HL-60 (cell line): ENCODE results near the gene NTN3.

Experiments used
- CTCF ChIP-seq: IDR thresholded peaks from one replicate; pipeline ENCODE4 v1.5.1; 2011; ENCODE audit warnings: low read length, control low read depth, inconsistent platforms; ENCODE audit not compliant: insufficient read depth
- GABPA ChIP-seq: IDR thresholded peaks from 2 replicates; pipeline ENCODE4 v1.6.1; 2012; ENCODE audit warnings: low read depth
- POLR2AphosphoS5 ChIP-seq: IDR thresholded peaks from 2 replicates; pipeline ENCODE4 v1.6.1; 2012; ENCODE audit warnings: low read depth
- TF ChIP-seq, protein P1 (sequence below): IDR thresholded peaks from 2 replicates; pipeline ENCODE4 v1.6.1; 2012; ENCODE audit warnings: low read depth; ENCODE audit not compliant: insufficient replicate concordance

- TF ChIP-seq CTCF, result no peak
- TF ChIP-seq, protein P1, sequence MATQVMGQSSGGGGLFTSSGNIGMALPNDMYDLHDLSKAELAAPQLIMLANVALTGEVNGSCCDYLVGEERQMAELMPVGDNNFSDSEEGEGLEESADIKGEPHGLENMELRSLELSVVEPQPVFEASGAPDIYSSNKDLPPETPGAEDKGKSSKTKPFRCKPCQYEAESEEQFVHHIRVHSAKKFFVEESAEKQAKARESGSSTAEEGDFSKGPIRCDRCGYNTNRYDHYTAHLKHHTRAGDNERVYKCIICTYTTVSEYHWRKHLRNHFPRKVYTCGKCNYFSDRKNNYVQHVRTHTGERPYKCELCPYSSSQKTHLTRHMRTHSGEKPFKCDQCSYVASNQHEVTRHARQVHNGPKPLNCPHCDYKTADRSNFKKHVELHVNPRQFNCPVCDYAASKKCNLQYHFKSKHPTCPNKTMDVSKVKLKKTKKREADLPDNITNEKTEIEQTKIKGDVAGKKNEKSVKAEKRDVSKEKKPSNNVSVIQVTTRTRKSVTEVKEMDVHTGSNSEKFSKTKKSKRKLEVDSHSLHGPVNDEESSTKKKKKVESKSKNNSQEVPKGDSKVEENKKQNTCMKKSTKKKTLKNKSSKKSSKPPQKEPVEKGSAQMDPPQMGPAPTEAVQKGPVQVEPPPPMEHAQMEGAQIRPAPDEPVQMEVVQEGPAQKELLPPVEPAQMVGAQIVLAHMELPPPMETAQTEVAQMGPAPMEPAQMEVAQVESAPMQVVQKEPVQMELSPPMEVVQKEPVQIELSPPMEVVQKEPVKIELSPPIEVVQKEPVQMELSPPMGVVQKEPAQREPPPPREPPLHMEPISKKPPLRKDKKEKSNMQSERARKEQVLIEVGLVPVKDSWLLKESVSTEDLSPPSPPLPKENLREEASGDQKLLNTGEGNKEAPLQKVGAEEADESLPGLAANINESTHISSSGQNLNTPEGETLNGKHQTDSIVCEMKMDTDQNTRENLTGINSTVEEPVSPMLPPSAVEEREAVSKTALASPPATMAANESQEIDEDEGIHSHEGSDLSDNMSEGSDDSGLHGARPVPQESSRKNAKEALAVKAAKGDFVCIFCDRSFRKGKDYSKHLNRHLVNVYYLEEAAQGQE, result no peak
- TF ChIP-seq POLR2AphosphoS5, result no peak
- no peak for TF ChIP-seq GABPA
These were observed 43.6 kb upstream of the NTN3 start for GRCh38 chr16:2427526-2427925.
